PFSK-1 (cell line): ENCODE measurements around the gene FAM229A.

Experiments
- FOXP2 ChIP-seq: optimal IDR thresholded peaks from 2 replicates; pipeline ENCODE3; 2011; ENCODE audit warnings: borderline replicate concordance, control low read depth, inconsistent platforms; ENCODE audit not compliant: insufficient read depth; ENCODE audit errors: extremely low read length, extremely low read depth
- POLR2AphosphoS5 ChIP-seq: IDR thresholded peaks from 2 replicates; pipeline ENCODE4 v1.6.1; 2012; ENCODE audit warnings: low read depth, mild to moderate bottlenecking, control low read depth, low read length, moderate library complexity
- SIN3A ChIP-seq: IDR thresholded peaks from 2 replicates; pipeline ENCODE4 v1.6.1; 2012; ENCODE audit warnings: mild to moderate bottlenecking, low read length, moderate library complexity, borderline replicate concordance; ENCODE audit not compliant: insufficient read depth

DNA sequence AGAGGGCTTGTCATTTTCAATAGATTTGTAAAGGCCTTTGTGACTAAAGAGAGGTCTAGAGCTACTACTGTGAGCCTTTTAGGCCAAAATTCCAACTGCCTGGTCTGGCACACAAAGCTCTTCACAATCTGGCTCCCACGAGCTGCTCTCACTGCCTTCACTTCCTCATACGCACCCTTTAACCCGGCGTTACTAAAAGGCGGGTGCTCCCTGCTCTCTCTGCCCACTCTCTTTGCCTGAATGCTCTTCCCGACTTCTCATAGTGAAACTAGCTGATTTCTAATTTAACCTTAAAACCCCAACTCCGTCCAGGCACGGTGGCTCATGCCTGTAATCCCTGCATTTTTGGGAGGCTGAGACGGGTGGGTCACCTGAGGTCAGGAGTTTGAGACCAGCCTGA is 17.8 kb upstream of the FAM229A start:
- no peak for TF ChIP-seq SIN3A
- no peak for TF ChIP-seq FOXP2
- no peak for TF ChIP-seq POLR2AphosphoS5
